Forelimb muscle (tissue), 1 donor: Measurements from ENCODE around the gene HCLS1. TPM values are rescaled to one million over a fixed set of nuclear protein-coding genes. Genes with fewer than 3 reads are reported as not detected.
A peak's percentile ranks its signal among the peaks of the same experiment; 100 is the strongest.
"Not testable (repeated sequence)": the region's sequence is repeated elsewhere in the genome, so short reads cannot be mapped to it uniquely, and the experiment has no call there.

Experiments used
- DNase-seq: peaks from one replicate; pipeline ENCODE4 v3.0.0-alpha.2; 2013; ENCODE audit warnings: low read depth
- polyA plus RNA-seq: library from polyadenylated mRNA; unstranded; fragments of 120-200 nt; gene quantifications from one replicate; pipeline ENCODE4 v1.2.1, GENCODE V29; 2013; ENCODE audit not compliant: insufficient read length

HCLS1 gene, protein sequence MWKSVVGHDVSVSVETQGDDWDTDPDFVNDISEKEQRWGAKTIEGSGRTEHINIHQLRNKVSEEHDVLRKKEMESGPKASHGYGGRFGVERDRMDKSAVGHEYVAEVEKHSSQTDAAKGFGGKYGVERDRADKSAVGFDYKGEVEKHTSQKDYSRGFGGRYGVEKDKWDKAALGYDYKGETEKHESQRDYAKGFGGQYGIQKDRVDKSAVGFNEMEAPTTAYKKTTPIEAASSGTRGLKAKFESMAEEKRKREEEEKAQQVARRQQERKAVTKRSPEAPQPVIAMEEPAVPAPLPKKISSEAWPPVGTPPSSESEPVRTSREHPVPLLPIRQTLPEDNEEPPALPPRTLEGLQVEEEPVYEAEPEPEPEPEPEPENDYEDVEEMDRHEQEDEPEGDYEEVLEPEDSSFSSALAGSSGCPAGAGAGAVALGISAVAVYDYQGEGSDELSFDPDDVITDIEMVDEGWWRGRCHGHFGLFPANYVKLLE
- 6.3 TPM for polyA plus RNA-seq

DNA sequence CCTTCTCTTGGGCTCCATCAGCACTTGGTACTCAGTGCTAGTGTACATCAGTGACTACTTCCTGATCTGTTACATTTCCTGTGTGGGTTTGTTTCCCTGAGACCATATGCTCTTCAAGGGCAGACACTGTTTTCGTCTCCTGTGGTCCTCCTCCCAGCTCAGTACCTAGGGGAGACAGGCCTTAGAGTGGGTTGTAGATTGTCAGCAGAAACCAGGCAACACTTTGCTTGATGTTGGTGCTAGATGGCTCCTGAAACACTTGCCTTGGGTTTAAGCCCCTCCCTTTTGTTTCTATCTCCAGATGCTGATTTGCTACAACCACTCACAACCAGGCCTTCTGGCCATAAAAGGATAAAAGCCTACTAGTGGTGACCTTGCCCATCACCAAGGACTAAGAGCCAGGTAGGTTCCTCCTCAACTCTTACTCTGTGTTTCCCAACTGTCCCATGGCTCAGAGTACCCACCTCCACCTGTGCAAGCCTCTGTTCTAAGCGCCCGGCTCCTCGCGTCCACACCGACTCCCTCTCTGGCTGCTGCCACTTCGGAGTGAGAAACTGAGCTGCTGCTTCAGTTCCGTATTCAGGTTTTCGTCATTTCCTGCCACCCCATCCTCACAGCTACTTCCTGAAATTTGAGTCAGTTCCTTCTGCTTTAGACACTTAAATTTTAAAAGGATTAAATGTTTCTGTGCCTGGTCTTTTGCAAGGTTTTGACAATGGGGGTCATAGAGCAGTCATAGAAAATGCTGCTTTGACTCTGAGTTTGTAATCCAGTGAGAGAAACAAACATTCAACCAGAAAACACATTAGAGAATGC lies at the start of gene HCLS1:
Gene HCLS1 (minus strand): TSS at position 548 of the 816 bp plus-strand sequence. CDS start 2,556 bp downstream, outside the sequence.
- no peak for DNase-seq

DNA sequence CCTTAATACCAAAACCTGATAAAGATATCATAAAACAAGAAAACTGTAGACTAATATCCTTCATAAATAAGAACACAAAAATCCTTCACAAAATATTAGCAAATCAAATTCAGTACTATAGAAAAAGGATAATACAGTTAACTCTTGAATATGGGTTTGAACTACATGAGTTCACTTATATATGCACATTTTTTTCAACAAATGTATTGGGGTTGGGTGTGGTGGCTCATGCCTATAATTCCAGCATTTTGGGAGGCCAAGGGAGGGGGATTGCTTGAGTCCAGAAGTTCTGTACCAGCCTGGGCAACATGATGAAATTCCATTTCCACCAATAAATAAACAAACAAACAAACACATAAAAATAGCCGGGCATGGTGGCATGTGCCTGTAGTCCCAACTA lies 49.6 kb upstream of the HCLS1 start:
- DNase-seq = no peak

DNA sequence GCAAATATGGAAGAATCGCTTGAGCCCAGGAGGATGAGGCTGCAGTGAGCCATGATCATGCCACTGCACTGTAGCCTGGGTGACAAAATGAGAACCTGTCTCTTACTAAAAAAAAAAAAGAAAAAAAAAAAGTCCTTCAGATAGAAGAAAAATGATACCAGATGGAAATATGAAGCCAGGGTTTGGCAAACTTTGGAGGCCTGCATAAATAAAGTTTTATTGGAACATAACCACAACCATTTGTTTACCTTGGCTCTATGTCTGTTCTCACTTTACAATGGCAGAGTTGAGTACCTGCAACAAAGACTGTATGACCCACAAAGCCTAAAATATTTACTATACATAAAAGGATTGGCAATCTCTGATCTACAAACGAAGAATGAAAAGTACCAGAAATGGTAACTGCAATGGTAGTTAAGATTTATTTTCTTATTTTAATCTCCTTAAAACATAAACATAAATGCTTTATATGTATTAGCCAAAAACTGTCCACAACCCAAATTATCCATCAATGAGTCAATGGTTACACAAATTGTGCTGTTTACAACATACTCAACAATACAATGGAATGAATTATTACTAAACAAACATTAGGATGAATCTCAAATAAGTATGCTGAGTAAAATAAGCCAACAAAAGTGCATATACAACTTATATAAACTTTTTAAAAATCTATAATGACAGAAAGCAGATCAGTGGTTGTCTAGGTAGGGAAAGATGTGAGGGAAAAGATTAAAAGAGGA lies 47.0 kb upstream of the HCLS1 start:
- DNase-seq = no peak

DNA sequence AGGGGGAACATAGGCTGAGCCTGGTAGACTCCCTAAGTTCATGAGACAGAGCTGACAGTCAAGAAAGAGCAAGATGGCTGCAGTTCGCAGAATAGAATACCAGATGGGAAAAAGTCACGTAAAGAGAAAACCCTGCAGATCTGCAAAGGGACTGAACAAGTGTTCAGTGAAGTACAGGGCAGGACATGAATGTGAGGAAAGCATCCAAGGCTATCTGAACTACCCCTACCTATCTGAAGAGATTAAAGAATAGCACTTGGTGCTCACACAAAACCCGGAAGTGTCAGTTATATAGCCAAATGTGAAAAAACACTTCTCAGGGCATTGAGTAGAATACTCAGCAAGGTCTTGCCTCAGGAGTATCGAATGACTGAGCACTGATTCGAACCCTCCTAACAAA lies 44.8 kb upstream of the HCLS1 start:
- no peak for DNase-seq

DNA sequence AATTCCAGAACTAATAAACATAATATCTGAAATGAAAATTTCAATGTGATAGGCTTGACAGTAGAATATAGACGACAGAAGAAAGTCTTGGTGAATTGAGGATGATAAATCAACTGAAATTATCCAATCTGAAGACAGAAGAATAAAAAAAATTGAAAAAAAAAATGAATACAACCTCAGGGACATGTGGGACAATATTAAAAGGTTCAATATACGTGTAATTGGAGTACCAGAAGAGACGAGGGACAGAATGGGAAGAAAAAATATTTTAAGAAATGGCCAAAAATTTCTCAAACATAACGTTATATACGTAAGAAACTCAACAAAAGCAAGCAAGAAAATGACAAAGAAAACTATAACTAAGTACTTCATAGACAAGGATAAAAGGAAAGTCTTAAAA lies 43.3 kb upstream of the HCLS1 start:
- DNase-seq = no peak

DNA sequence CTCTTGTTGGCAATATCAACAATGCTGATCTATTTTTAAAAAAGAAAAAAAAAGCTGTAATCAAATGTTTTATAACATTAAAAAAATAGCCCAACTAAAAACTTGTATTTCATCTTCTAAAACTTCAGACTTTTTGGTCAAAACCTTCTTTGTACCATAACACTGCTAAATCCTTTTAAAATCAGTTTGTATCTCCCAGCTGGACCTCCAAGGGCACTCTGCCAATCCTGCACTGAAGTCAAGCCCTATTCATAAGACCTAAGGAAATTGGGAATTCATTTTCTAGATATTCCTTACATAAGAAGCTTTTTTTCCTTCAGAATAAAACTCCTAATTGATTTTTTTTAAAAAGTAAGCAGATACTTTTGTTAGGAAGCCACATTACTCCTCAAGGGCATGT lies 38.2 kb upstream of the HCLS1 start:
- peak; percentile 14 for DNase-seq

DNA sequence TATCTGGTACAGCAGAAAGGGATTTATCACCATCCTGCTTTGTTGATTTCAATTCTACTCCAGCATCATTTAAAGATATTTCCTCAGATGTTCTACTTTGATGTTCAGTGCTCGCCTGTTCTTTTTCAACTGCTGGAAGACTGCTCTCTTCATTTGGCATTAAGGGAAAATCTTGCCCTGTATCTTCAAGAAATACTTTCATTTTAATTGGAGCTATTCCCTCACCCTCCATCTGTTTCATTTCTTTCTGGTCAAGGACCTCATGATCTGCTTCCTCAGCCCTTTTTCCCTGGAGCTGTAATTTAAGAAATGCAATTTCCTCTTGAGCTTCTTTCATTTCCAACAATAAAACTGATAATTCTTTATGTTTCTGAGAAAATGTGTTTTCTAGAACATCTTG lies 37.8 kb upstream of the HCLS1 start:
- no peak for DNase-seq

DNA sequence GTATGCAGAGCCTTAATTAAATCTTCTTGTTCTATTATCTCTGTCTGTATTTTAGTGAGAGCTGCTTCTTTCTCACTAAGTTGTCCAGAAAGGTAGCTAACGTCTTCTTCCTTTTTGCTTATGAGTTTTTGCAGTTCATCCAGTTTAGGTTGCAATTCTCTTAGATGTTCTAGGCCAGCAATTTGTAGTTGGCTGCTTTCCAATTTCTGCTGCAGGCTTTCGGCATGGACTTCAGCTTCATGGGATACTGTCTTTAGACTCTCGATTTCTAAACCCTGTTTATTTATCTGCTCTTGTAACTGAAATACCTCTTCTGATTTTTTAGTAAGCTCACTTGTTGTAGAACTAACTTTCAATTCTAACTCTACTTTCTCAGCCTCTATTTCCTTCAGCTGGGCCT lies 35.5 kb upstream of the HCLS1 start:
- DNase-seq = no peak

DNA sequence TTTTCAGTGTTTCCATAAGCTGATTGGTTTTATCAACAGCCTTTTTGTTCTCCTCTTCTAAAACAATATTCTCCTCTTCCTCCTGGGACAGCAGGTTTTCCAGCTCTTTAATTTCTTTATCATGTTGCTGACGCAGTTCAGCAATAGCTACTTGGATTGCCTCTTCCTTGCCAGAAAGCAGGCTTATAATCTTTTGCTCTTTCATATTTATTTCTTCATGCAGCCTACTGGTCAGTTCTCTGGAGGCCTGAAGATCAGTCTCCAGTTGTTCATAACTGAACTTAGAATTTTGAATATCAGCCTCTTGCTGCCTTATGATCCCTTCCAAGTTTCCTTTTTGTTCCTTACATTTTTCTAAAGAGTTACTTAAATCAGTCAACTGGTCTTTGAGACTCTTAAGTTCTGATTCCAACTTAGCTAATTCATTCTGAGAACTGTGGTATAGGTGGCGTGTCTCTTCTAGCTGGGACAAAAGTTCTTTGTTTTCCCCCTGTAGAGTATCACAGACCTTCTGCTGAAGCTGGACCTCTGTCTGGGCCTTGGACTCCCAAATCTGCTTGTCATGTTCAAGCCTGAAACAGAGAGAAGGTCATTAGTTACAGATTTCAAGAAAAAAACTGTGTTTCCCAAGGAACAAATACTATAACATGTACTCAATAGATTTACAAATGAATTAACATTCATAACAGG lies 31.5 kb upstream of the HCLS1 start:
- no peak for DNase-seq

DNA sequence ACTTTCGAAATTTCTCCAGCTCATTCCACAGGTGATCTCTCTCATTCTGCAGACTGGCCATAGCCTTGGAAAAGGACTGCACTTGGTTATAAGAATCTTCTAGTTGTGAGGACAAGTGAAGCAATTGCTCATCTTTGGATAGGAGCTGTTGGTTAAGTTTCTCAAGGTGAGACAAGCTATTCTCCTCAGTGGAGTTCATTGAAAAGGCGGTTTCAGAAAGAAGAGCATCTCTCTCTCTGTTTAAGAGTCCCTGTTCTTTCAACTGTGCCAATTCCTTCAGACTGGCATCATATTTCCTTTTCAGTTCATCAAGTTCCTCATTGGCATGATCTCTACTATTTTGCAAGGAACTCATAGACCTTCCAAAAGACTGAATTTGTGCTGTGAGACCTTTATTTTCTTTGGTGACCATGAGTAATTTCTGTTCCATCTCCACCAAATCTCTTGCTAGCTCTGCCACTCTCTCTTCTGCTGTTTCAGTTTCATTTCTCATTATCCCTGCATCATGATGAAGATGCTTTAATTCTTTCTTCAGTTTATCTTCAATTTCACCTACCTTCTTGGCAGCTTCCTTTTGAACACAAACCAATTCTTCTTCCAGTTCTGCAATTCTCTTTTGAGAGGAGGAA lies 30.2 kb upstream of the HCLS1 start:
- no peak for DNase-seq

DNA sequence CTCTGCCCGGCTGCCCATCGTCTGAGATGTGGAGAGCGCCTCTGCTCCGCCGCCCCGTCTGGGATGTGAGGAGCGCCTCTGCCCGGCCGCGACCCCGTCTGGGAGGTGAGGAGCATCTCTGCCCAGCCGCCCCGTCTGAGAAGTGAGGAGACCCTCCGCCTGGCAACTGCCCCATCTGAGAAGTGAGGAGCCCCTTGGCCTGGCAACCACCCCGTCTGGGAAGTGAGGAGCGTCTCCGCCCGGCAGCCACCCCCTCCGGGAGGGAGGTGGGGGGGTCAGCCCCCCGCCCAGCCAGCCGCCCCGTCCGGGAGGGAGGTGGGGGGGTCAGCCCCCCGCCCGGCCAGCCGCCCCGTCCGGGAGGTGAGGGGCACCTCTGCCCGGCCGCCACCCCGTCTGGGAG lies 28.0 kb upstream of the HCLS1 start:
- not testable (repeated sequence) for DNase-seq

DNA sequence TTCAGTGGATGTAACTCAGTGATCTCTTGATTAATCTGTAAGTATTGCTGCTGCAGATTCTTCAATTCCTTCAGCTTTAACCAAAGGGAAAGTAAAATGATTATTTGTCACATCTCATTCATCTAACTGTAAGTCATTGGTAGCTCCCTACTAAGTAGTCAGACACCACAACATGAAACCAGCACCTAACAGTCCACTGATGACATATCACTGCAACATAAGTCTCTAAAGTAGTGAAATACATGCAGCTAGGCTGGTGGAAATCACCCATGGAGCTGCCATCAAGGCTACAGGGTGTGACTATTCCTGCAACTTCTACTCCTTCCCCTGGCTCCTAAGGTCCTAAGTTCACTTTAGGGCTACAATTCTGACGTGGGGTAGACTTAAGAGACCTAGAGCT lies 21.1 kb upstream of the HCLS1 start:
- DNase-seq = no peak

DNA sequence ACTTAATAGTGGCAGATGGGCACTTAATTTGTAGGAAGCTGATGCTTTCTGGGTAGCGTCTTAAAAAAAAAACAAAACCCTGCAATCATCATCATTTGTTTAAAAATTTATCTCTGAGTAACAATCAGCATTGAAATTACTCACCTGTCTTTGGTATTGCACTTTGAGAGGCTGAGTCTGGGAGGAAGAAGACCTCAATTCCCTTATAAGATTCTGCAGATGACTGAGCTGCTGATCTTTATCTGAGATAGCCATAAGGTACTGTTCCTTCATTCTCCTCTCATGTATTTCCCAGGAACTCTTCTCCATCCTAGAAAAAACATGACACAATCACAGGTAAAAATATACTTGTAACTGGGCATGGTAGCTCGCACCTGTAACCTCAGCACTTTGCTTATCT lies 16.4 kb upstream of the HCLS1 start:
- no peak for DNase-seq

DNA sequence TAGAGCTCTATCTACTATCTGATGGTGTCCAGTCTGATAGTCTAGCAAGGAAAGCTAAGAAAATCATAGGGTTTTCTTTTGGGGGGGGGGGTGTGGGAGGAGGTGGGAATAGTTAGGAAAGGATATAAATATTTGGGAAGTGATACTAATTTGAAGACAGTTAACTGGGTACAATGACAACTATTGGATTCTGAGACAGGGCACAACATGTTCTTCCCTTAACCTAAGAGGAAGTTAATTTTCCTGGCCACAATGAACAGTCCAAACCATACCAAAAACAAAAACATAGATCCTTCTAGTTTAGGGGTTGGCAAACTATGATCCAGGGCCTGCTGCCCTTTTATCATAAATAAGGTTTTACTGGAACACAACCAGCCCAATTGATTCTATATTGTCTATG lies 10.0 kb upstream of the HCLS1 start:
- DNase-seq = no peak

DNA sequence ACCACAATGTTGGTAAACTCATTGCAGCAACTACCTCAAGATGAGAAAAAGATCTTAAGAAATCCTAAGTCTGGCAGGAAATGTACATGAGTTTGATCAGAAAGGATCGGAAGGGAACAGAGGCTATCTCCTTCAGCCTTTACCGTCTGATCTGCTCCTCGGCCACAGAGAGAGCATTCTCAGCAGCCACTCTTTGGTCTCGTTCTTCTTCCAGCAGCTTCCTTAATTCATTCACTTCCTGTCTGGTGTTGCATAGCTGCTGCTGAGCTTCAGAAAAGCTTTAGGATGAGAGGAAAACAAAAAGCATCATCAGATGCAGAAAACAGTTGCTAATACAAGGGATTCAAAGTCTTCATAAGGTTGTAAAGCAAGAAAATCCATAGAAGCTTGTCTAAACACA lies 6.6 kb upstream of the HCLS1 start:
- no peak for DNase-seq

DNA sequence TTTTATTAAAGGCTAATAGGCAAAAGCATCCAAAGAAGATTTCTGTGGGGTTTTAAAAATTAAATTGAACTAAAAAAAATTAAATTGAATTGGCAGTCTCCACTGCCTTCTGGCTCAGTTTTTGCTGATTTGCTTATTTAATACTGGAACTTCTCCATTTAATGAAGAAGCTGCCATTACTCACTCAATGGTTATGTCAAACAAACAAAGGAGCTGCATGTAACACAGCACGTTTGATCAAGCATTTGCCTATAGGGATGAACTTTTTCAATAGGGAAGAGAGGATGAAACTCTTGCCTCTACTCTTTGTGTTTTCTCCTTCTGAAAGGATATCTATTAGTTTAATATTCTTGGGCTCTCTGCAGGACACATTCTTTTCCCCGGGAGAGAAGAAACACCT lies 4.8 kb upstream of the HCLS1 start:
- DNase-seq = no peak

DNA sequence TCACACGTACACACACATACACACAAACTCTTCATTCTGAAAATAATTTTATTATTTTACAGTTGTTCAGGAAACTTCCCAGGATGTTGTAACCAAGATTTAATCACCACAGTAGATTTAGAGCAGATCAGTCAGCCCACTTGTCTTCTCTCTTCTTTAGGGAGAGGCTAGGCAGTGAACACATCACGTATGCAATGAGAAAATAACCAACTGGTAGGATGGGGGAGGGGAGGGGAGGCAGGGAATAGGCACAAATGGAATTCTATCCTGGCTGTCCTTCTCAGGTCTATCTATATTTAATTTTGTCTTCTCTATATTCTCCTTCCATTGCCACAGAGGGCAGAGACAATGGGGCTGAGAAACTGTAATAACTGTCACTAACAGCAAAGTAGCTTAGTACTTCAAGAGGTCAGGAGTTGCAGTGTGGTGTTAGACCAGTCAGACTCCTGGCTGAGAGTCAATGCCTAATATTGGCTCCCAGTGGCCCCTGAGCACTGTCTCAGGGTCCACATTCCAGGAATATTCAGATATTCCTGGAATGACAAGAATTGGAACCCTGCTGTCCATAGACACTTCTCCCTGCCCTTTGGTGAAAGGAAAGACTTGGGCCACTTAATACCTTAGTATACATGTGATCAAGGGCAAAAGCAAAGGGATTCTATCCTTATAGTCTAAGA lies 2.6 kb upstream of the HCLS1 start:
- DNase-seq = no peak

DNA sequence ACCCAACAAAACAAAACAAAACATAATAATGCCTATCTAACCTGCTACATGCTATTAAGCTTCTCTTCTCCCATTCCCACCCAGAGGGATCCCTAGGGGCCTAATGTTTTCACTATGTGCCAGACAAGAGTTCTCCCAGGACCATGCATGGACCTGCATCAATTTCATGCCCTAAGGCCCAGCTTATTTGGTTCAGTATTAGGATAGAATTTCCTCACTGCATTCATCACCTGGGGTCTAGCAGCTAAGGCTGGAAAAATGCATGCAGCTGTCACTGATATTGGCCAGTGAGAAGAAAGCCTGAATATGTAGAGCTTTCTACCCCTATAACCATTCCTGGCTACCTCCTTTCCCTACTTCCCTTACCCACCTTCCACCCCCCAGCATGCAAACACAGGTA lies 2.0 kb upstream of the HCLS1 start:
- no peak for DNase-seq

DNA sequence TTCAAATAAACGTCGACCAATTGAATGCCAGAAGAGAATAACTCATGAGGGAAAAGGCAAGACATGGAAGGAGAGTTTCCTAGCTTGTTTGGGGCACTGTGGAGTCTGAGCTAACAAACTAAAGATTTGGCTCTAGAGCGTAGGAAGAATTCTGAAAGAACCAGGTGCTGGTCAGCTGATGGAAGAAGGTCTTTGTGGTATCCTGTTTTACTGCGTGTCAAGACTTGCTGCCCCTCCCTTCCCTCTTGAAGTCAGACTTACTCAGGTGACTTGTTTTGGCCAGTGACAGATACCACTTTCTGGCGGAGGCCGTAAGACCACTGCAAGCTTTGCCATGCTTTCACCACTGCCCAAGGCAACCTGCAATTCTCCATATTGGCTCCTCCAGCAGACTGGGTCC lies 673 bp upstream of the HCLS1 start:
- no peak for DNase-seq

DNA sequence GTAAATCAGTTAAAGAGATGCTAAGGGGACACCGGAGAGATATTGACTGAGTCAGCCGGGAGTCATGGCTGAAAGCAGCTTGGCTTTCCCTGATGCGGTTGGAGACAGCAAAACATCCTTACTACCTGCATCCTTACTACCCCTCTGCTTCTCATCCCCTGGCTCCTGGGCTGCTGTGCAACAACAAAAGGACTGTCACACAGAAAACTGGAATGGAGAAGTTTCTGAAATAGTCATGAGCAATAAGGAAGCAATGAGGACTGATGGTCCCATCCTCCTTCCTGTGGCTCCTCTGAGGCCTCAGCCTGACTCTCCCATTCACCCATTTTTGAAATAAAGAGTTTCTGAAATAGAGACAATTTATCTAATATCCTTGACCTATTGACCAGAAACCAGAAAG lies 1.1 kb downstream of the HCLS1 start:
- DNase-seq = no peak
